Measurements from ENCODE around the gene DBNDD2.

The DBNDD2 gene

GRCh38 chr20:45419188-45420091 lies 11.4 kb downstream of the DBNDD2 start:
- H3K4me1 ChIP-seq (ENCODE audit: insufficient read depth, poor library complexity, severe bottlenecking): peaks cover 21% of the 10 kb centered on the region
- ATAC-seq (ENCODE audit: low read depth) (peak; percentile 94), DNase-seq (ENCODE audit: low spot score) (peak; percentile 98)
- no peak overlapping the region for H3K4me3 ChIP-seq (ENCODE audit: severe bottlenecking)
- H3K36me3 ChIP-seq (ENCODE audit: low read depth): peaks cover 60% of the 10 kb centered on the region
- TF ChIP-seq CTCF (IDR thresholded peaks at IDR 0.05; ENCODE audit: poor library complexity, severe bottlenecking): no peak
- no peaks in the 10 kb centered on the region for H3K27me3 ChIP-seq (ENCODE audit: insufficient read depth, poor library complexity, severe bottlenecking)
- peak overlapping the region; percentile 56 for H3K27ac ChIP-seq (ENCODE audit: poor library complexity, severe bottlenecking)
- H3K9me3 ChIP-seq (ENCODE audit: severe bottlenecking): no peaks in the 10 kb centered on the region

GRCh38 chr20:45420125-45420524 lies 12.0 kb downstream of the DBNDD2 start:
- ATAC-seq (ENCODE audit: low read depth) (no peak), DNase-seq (ENCODE audit: low spot score) (no peak)
- H3K27ac ChIP-seq (ENCODE audit: poor library complexity, severe bottlenecking): no peak overlapping the region
- H3K4me1 ChIP-seq (ENCODE audit: insufficient read depth, poor library complexity, severe bottlenecking): peaks cover 21% of the 10 kb centered on the region
- H3K9me3 ChIP-seq (ENCODE audit: severe bottlenecking): no peaks in the 10 kb centered on the region
- no peak overlapping the region for H3K4me3 ChIP-seq (ENCODE audit: severe bottlenecking)
- peaks cover 65% of the 10 kb centered on the region for H3K36me3 ChIP-seq (ENCODE audit: low read depth)
- TF ChIP-seq CTCF (IDR thresholded peaks at IDR 0.05; ENCODE audit: poor library complexity, severe bottlenecking): no peak
- no peaks in the 10 kb centered on the region for H3K27me3 ChIP-seq (ENCODE audit: insufficient read depth, poor library complexity, severe bottlenecking)

DNA sequence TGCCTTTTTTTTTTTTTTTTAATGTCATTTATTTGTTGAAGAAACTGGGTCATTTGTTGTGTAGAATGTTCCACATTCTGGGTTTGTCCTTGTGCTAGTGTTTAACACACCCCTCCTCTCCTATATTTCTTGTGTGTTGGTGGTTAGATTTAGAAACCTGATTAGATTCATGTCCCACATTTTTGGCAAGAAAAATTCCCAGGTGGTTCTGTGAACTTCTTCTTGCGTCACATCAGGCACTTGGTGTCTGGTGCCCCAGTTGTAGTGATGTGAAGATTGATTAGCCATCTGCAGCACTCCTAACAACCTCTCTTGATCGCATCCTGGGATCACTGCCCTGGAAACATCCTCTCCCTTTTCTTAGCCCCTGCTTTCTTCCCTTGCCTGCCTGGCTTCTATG lies 15.6 kb downstream of the DBNDD2 start:
- no peak for TF ChIP-seq CTCF (IDR thresholded peaks at IDR 0.05; ENCODE audit: poor library complexity, severe bottlenecking)

DNA sequence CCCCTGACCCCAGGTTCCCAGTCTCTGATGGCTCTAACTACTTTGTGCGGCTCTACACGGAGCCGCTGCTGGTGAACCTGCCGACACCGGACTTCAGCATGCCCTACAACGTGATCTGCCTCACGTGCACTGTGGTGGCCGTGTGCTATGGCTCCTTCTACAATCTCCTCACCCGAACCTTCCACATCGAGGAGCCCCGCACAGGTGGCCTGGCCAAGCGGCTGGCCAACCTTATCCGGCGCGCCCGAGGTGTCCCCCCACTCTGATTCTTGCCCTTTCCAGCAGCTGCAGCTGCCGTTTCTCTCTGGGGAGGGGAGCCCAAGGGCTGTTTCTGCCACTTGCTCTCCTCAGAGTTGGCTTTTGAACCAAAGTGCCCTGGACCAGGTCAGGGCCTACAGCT lies 17.5 kb downstream of the DBNDD2 start:
- Histone ChIP-seq H3K4me3 (ENCODE audit: severe bottlenecking) (no peak overlapping the region), H3K36me3 (ENCODE audit: low read depth) (peaks cover 51% of the 10 kb centered on the region), H3K27ac (ENCODE audit: poor library complexity, severe bottlenecking) (no peak overlapping the region), H3K4me1 (ENCODE audit: insufficient read depth, poor library complexity, severe bottlenecking) (no peaks in the 10 kb centered on the region), H3K9me3 (ENCODE audit: severe bottlenecking) (no peaks in the 10 kb centered on the region), H3K27me3 (ENCODE audit: insufficient read depth, poor library complexity, severe bottlenecking) (no peaks in the 10 kb centered on the region)
- TF ChIP-seq CTCF (IDR thresholded peaks at IDR 0.05; ENCODE audit: poor library complexity, severe bottlenecking): no peak
- DNase-seq (ENCODE audit: low spot score) (no peak), ATAC-seq (ENCODE audit: low read depth) (peak; percentile 5; the same call in 1 of the 3 replicates)

More for the DNA sequence above, 15.6 kb downstream of the DBNDD2 start:
- no peak overlapping the region for H3K27ac ChIP-seq (ENCODE audit: poor library complexity, severe bottlenecking)
- no peak for DNase-seq (ENCODE audit: low spot score)
- H3K4me1 ChIP-seq (ENCODE audit: insufficient read depth, poor library complexity, severe bottlenecking): peaks cover 11% of the 10 kb centered on the region
- H3K4me3 ChIP-seq (ENCODE audit: severe bottlenecking): no peak overlapping the region
- ATAC-seq (ENCODE audit: low read depth): no peak
- H3K27me3 ChIP-seq (ENCODE audit: insufficient read depth, poor library complexity, severe bottlenecking): no peaks in the 10 kb centered on the region
- peaks cover 66% of the 10 kb centered on the region for H3K36me3 ChIP-seq (ENCODE audit: low read depth)
- no peaks in the 10 kb centered on the region for H3K9me3 ChIP-seq (ENCODE audit: severe bottlenecking)

Data from RWPE2 (cell line).